KMS-11 (cell line): ENCODE data around the gene CACNA1G.

ENCODE experiments used
- H2AFZ ChIP-seq: fragments of 200-600 bp; sonication (generic); 2 replicates; pipeline ENCODE4 v1.6.1; 2016; ENCODE audit warnings: antibody characterized with exemption, mixed run types, low read depth
- H3K27ac ChIP-seq: fragments of 200-600 bp; sonication (generic); 2 replicates; pipeline ENCODE4 v1.6.1; 2016; ENCODE audit warnings: mild to moderate bottlenecking, mixed run types
- H3K27me3 ChIP-seq: fragments of 200-600 bp; sonication (generic); 2 replicates; pipeline ENCODE4 v1.6.1; 2017; ENCODE audit warnings: mild to moderate bottlenecking, low read depth, mixed run types, moderate library complexity; ENCODE audit not compliant: insufficient read depth
- H3K36me3 ChIP-seq: fragments of 200-600 bp; sonication (generic); 2 replicates; pipeline ENCODE4 v1.6.1; 2017; ENCODE audit warnings: mild to moderate bottlenecking, mixed run types; ENCODE audit not compliant: insufficient read depth
- H3K4me1 ChIP-seq: fragments of 200-600 bp; sonication (generic); 2 replicates; pipeline ENCODE4 v1.6.1; 2016; ENCODE audit warnings: mild to moderate bottlenecking, low read depth, mixed run types; ENCODE audit not compliant: poor library complexity, severe bottlenecking
- H3K4me2 ChIP-seq: fragments of 200-600 bp; sonication (generic); 2 replicates; pipeline ENCODE4 v1.7.0; 2016; ENCODE audit warnings: mild to moderate bottlenecking, mixed run types
- H3K4me3 ChIP-seq: fragments of 200-600 bp; sonication (generic); IDR thresholded peaks from 2 replicates; pipeline ENCODE4 v1.6.1; 2017; ENCODE audit warnings: low read depth, low read length, mixed read lengths; ENCODE audit not compliant: insufficient read depth
- H3K79me2 ChIP-seq: fragments of 200-600 bp; sonication (generic); 2 replicates; pipeline ENCODE4 v1.6.1; 2016; ENCODE audit warnings: low read depth, mixed run types; ENCODE audit not compliant: insufficient read depth
- H3K9ac ChIP-seq: fragments of 200-600 bp; sonication (generic); 2 replicates; pipeline ENCODE4 v1.6.1; 2016; ENCODE audit warnings: mild to moderate bottlenecking, mixed run types
- H4K20me1 ChIP-seq: fragments of 200-600 bp; sonication (generic); 2 replicates; pipeline ENCODE4 v1.6.1; 2016; ENCODE audit warnings: mild to moderate bottlenecking, mixed run types; ENCODE audit not compliant: insufficient read depth
- TF ChIP-seq, protein P1 (sequence below): fragments of 200-600 bp; sonication (generic); conservative IDR thresholded peaks from 2 replicates; pipeline ENCODE4 v1.6.1; 2017; ENCODE audit warnings: low read depth, mild to moderate bottlenecking, antibody characterized with exemption, low read length, moderate library complexity, mixed read lengths

Gene CACNA1G

DNA sequence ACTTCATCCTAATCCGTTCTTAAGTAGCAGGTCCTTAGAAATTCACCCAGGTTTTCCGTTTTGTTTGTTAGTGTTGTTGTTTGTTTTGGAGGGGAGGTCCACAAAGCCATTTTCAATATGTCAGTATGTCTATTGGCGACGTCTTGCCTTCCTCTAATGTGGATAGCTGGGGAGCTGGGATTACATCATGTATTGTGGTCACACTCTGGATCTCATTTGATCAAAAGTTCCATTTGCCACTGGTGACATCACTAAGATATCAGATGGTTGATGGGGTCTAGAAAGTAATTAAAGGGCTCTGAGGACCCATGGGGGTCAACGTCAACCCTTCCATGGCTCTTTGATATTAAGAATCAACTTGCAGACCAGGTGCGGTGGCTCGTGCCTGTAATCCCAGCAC lies 30.7 kb upstream of the CACNA1G start:
- Histone ChIP-seq H3K79me2 (no peaks in the 10 kb centered on the region), H3K9ac (no peak overlapping the region), H3K4me2 (no peak overlapping the region), H3K4me3 (no peak overlapping the region), H4K20me1 (no peaks in the 10 kb centered on the region), H3K36me3 (no peaks in the 10 kb centered on the region), H3K4me1 (no peaks in the 10 kb centered on the region), H2AFZ (no peak overlapping the region), H3K27ac (no peak overlapping the region), H3K27me3 (peaks cover 40% of the 10 kb centered on the region)
- TF ChIP-seq, protein P1, sequence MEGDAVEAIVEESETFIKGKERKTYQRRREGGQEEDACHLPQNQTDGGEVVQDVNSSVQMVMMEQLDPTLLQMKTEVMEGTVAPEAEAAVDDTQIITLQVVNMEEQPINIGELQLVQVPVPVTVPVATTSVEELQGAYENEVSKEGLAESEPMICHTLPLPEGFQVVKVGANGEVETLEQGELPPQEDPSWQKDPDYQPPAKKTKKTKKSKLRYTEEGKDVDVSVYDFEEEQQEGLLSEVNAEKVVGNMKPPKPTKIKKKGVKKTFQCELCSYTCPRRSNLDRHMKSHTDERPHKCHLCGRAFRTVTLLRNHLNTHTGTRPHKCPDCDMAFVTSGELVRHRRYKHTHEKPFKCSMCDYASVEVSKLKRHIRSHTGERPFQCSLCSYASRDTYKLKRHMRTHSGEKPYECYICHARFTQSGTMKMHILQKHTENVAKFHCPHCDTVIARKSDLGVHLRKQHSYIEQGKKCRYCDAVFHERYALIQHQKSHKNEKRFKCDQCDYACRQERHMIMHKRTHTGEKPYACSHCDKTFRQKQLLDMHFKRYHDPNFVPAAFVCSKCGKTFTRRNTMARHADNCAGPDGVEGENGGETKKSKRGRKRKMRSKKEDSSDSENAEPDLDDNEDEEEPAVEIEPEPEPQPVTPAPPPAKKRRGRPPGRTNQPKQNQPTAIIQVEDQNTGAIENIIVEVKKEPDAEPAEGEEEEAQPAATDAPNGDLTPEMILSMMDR, result no peak

DNA sequence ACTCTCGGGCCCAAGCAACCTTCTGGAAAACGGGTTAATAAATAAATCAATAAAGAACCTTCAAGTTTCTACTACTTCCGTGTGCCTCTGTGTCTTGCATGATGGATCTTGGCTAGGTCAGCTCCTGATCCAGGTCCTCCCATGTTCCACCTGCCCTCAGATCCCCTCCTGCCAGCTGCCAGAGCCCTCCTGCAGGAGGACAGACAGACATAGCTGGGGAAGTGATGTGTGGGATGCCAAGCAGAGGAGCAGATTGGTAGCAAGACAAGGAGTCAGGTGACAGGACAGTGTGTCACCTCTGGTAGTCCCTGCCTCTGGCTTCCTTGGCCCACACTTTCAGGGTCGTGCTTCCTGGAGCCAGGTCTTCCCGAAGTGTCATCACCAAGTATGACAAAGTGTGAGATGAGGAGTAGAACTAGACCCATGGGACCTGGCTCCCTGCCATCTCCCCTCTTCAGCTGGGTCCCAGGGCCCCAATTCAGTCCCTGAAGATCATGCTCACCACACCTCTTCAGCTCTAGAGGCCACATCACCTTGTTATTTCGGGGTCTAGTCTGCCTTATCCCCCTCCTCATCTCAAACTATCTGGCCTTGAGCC lies 29.0 kb upstream of the CACNA1G start:
- Histone ChIP-seq H2AFZ (no peak overlapping the region), H3K4me2 (no peak overlapping the region), H3K4me1 (no peaks in the 10 kb centered on the region), H4K20me1 (no peaks in the 10 kb centered on the region), H3K27ac (no peak overlapping the region), H3K79me2 (no peaks in the 10 kb centered on the region), H3K9ac (no peak overlapping the region), H3K27me3 (peaks cover 55% of the 10 kb centered on the region), H3K36me3 (no peaks in the 10 kb centered on the region), H3K4me3 (no peak overlapping the region)
- TF ChIP-seq, protein P1, result no peak

GRCh38 chr17:50532452-50533024 lies 28.0 kb upstream of the CACNA1G start, which contains the start of gene EPN3:
TSS of gene EPN3 (plus strand) at chr17:50532735. CDS start at chr17:50536557, 3,822 bp downstream.
- no peaks in the 10 kb centered on the region for H4K20me1 ChIP-seq
- no peaks in the 10 kb centered on the region for H3K79me2 ChIP-seq
- TF ChIP-seq, protein P1, result no peak
- H3K27me3 ChIP-seq, result peaks cover 64% of the 10 kb centered on the region
- H3K4me3 ChIP-seq, result no peak within 1 kb of the TSS
- H3K36me3 ChIP-seq, result no peaks in the 10 kb centered on the region
- no peak within 1 kb of the TSS for H3K9ac ChIP-seq
- H2AFZ ChIP-seq, result no peak within 1 kb of the TSS
- no peaks in the 10 kb centered on the region for H3K4me1 ChIP-seq
- no peak within 1 kb of the TSS for H3K4me2 ChIP-seq
- H3K27ac ChIP-seq, result no peak within 1 kb of the TSS

- H3K4me2 ChIP-seq, result no peak overlapping the region
- no peak overlapping the region for H3K9ac ChIP-seq
- no peaks in the 10 kb centered on the region for H4K20me1 ChIP-seq
- peaks cover 69% of the 10 kb centered on the region for H3K27me3 ChIP-seq
- no peak overlapping the region for H3K4me3 ChIP-seq
- H3K36me3 ChIP-seq, result no peaks in the 10 kb centered on the region
- H3K27ac ChIP-seq, result no peak overlapping the region
- H3K79me2 ChIP-seq, result no peaks in the 10 kb centered on the region
- TF ChIP-seq, protein P1, result no peak
- no peaks in the 10 kb centered on the region for H3K4me1 ChIP-seq
- H2AFZ ChIP-seq, result no peak overlapping the region
These were observed 27.3 kb upstream of the CACNA1G start for GRCh38 chr17:50533185-50533584.
